Testis (tissue), 3 donors: ENCODE data around the gene GDNF. TPM values are rescaled to one million over a fixed set of nuclear protein-coding genes. Genes with fewer than 3 reads are reported as not detected.

ENCODE experiments used
- DNase-seq: peaks from one replicate; pipeline ENCODE4 v3.0.0-alpha.2; 2019
- H3K27ac ChIP-seq, 2 donors: fragments of 200-600 bp; sonication (generic); one replicate each; pipeline ENCODE4 v1.5.1; 2019
- H3K27me3 ChIP-seq: fragments of 200-600 bp; sonication (generic); one replicate; pipeline ENCODE4 v1.5.1; 2019
- H3K36me3 ChIP-seq: fragments of 200-600 bp; sonication (generic); one replicate; pipeline ENCODE4 v1.5.1; 2017; ENCODE audit warnings: low read depth; ENCODE audit errors: missing control alignments
- H3K4me1 ChIP-seq: fragments of 200-600 bp; sonication (generic); one replicate; pipeline ENCODE4 v1.5.1; 2019
- H3K4me3 ChIP-seq, 2 donors: fragments of 200-600 bp; sonication (generic); one replicate each; pipeline ENCODE4 v1.5.1; 2017 to 2019
- H3K9me3 ChIP-seq: fragments of 200-600 bp; sonication (generic); one replicate; pipeline ENCODE4 v1.5.1; 2017
- POLR2A ChIP-seq: fragments of 450-650 bp; IDR thresholded peaks from one replicate; pipeline ENCODE4 v1.6.1; 2017; ENCODE audit warnings: antibody characterized with exemption, mild to moderate bottlenecking, moderate library complexity
- WGBS, 2 donors: methylation state at CpG; one replicate each; pipeline ENCODE4 v1.1.5; 2018; 5-methylcytosine and 5-hydroxymethylcytosine counted together
- intact Hi-C: fragments of 100-400 bp; cut with DNase I; formaldehyde crosslinking; loops from one replicate; pipeline ENCODE4 v1.15.1; 2023; ENCODE audit warnings: low total_unique reads
- polyA plus RNA-seq: library from polyadenylated mRNA; stranded (reverse); fragments of 350-450 nt; fragmentation: Illumina TruSeq; extraction: RNeasy Lipid Tissue Mini Kit (QIAGEN cat#74804); gene quantifications from one replicate; pipeline ENCODE4 v1.2.3, GENCODE V29; 2014; ENCODE audit warnings: low read depth, low replicate concordance; ENCODE audit not compliant: insufficient read depth
- total RNA-seq, 2 donors: library from RNA; depleted of rRNA; stranded (reverse); fragments of >200 nt; gene quantifications; one replicate each; pipeline ENCODE4 v1.2.3, GENCODE V29; 2016
- TF ChIP-seq, protein P1 (sequence below), 3 experiments: fragments of 450-650 bp in 2 of 3; fragments of 200-600 bp in 1 of 3; sonication (generic) in 1 of 3; IDR thresholded peaks; one replicate each; pipeline ENCODE4 v1.5.1; 2016 to 2019; ENCODE audit warnings: antibody characterized with exemption in 3 of 3, mild to moderate bottlenecking in 2 of 3, moderate library complexity in 1 of 3

GDNF gene
- total and polyA plus RNA-seq, 3 donors from 2014 or later = 0.37 to 0.71 (median 0.49) TPM

GRCh38 chr5:37835380-37835973, 4.4 kb downstream of the GDNF start:
- Histone ChIP-seq H3K9me3 (no peaks in the 10 kb centered on the region), H3K4me1 (peaks cover 13% of the 10 kb centered on the region), H3K27ac (no peak overlapping the region), H3K27me3 (no peaks in the 10 kb centered on the region), H3K36me3 (no peaks in the 10 kb centered on the region), H3K4me3 (no peak overlapping the region)
- intact Hi-C loops = loop anchor here (5.0 kb wide), 1 partner anchor 357 kb away; no protein-coding TSS in a partner anchor
- WGBS, 2 donors = 46 to 62% methylated on average over 19 of the region's 19 CpGs
- no peak for TF ChIP-seq POLR2A
- TF ChIP-seq, protein P1, sequence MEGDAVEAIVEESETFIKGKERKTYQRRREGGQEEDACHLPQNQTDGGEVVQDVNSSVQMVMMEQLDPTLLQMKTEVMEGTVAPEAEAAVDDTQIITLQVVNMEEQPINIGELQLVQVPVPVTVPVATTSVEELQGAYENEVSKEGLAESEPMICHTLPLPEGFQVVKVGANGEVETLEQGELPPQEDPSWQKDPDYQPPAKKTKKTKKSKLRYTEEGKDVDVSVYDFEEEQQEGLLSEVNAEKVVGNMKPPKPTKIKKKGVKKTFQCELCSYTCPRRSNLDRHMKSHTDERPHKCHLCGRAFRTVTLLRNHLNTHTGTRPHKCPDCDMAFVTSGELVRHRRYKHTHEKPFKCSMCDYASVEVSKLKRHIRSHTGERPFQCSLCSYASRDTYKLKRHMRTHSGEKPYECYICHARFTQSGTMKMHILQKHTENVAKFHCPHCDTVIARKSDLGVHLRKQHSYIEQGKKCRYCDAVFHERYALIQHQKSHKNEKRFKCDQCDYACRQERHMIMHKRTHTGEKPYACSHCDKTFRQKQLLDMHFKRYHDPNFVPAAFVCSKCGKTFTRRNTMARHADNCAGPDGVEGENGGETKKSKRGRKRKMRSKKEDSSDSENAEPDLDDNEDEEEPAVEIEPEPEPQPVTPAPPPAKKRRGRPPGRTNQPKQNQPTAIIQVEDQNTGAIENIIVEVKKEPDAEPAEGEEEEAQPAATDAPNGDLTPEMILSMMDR (IDR thresholded peaks at IDR 0.05) = no peak
- no peak for DNase-seq

DNA sequence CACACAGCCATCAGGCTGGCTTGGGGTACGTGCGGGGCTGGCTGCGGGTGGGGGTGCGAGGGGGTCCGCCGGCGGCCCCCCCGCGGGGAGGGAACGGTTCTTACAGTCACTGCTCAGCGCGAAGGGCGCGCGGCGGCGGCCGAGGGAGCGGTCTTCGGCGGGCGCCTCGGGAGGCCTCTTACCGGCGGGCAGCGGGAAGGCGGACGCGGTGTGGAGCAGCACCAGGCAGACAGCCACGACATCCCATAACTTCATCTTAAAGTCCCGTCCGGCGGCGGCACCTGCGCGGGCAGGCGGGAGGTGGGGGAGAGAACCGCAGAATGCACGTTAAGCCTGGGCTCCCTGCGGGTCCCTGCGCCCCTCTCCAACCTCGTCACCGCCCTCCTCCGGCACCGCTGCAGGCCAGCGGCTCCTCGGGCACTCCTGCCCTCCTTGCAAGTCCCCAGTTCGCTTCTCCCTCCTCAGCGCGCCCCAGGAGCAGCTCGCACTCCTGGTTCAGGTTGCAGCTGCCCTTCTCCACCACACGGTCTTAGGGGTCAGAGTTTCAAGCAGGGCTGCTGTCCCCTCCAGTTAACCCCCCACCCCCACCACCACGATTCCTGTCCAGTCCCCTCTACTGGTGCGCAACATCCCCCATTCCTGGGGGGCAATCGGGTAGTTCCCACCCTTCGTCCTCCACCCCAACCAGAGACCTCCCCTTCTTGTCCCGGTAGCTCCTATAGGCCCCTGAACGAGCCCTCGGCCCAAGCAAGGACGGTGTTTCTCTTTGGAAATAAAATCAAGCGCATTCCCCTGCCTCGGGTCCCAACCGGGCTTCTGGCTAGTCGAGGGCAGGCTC, 5.1 kb downstream of the GDNF start:
- H3K9me3 ChIP-seq = no peaks in the 10 kb centered on the region
- TF ChIP-seq, protein P1 (IDR thresholded peaks at IDR 0.05) = no peak
- no peak for TF ChIP-seq POLR2A
- intact Hi-C loops = loop anchor here (5.0 kb wide), 1 partner anchor 358 kb away; no protein-coding TSS in a partner anchor
- H3K36me3 ChIP-seq = no peaks in the 10 kb centered on the region
- H3K27ac ChIP-seq = no peak overlapping the region
- H3K4me1 ChIP-seq = peaks cover 13% of the 10 kb centered on the region
- no peaks in the 10 kb centered on the region for H3K27me3 ChIP-seq
- DNase-seq = no peak
- peak overlapping the region in 1 of 2 donors; percentile 20 for H3K4me3 ChIP-seq
- WGBS, 2 donors = 10 to 22% methylated on average over 24 to 62 of the region's 64 CpGs

- no peak for DNase-seq
- no peak overlapping the region for H3K4me3 ChIP-seq
- no peak overlapping the region for H3K27ac ChIP-seq
- H3K9me3 ChIP-seq = no peaks in the 10 kb centered on the region
- no peaks in the 10 kb centered on the region for H3K27me3 ChIP-seq
- WGBS, 2 donors = 57 to 61% methylated on average over 6 of the region's 6 CpGs
- peaks cover 13% of the 10 kb centered on the region for H3K4me1 ChIP-seq
- intact Hi-C loops = no loop called here
- TF ChIP-seq POLR2A = no peak
- TF ChIP-seq, protein P1 (IDR thresholded peaks at IDR 0.05) = no peak
- no peaks in the 10 kb centered on the region for H3K36me3 ChIP-seq
Observed at GRCh38 chr5:37833990-37834389, 5.9 kb downstream of the GDNF start.

DNA sequence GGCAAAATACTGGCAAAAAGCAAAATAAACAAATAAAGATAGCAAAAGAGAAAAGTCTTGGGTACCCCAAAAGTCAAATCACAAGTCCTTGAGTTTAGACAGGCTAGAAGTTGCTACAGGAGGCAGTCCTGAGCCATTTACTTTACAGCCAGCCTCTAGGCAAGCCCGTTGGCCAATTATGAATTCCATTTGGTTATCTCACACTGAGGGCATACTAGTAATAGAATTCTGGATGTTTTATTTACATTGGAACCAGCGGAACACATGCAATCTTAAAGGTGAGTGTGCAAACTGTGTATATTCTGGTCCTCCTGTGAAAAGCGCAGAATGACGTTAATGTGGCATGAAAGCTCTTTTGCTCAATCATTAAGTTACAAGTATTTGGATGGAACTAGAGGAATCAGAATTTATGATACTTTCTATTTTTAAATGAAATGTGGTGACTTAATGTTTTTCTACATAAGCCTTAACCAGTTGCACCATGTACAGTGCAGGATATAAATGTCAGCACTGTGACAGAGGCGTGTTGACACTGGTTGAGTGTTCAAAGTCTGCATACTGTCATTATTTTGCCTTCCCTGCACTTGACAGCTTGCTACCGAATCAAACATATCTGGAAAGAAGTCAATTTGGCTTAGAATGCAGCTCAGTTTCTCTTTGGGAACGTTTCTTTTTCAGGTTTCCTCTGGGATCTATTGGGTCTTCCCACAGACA, 7.9 kb downstream of the GDNF start:
- Histone ChIP-seq H3K27ac (no peak overlapping the region), H3K36me3 (no peaks in the 10 kb centered on the region), H3K9me3 (no peaks in the 10 kb centered on the region), H3K4me1 (peaks cover 5% of the 10 kb centered on the region), H3K27me3 (no peaks in the 10 kb centered on the region), H3K4me3 (no peak overlapping the region)
- DNase-seq = no peak
- intact Hi-C loops = no loop called here
- 83 to 86% methylated on average over 7 of the region's 7 CpGs for WGBS, 2 donors
- no peak for TF ChIP-seq POLR2A
- TF ChIP-seq, protein P1 (IDR thresholded peaks at IDR 0.05) = no peak
